Measurements from ENCODE around the gene PDAP1.
"Not testable (repeated sequence)": the region's sequence is repeated elsewhere in the genome, so short reads cannot be mapped to it uniquely, and the experiment has no call there.

PDAP1 gene

DNA sequence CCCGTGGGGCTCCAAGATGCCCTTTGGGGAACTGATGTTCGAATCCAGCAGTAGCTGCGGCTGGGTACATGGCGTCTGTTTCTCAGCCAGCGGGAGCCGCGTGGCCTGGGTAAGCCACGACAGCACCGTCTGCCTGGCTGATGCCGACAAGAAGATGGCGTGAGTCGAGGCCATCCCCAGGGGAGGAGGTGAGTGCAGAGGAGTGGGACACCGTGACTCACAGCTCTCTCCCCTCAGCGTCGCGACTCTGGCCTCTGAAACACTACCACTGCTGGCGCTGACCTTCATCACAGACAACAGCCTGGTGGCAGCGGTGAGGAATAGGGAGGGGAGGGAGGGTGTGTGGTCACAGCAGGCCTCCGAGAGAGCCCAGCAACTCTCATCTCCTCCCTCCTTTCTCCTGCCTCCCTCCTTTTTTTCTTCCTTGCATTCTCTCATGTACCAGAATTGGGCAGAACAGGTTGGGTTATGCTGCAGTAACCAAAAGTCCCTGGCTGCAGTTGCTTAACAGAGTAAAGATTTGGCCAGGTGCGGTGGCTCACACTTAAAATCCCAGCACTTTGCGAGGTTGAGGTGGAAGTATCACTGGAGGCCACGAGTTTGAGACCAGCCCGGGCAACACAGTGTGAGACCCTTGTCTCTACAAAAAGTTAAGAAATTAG lies 17.3 kb downstream of the PDAP1 start:
- Histone ChIP-seq H3K36me3 (peaks cover 83% of the 10 kb centered on the region), H3K27me3 (no peaks in the 10 kb centered on the region), H3K4me3 (no peak overlapping the region), H3K4me2 (no peak overlapping the region), H3K27ac (no peak overlapping the region), H4K20me1 (peaks cover 65% of the 10 kb centered on the region), H3K9ac (no peak overlapping the region), H3K4me1 (peaks cover 20% of the 10 kb centered on the region), H3K9me3 (no peaks in the 10 kb centered on the region)
- TF ChIP-seq Cebpa-rat (IDR thresholded peaks at IDR 0.05), result no peak

DNA sequence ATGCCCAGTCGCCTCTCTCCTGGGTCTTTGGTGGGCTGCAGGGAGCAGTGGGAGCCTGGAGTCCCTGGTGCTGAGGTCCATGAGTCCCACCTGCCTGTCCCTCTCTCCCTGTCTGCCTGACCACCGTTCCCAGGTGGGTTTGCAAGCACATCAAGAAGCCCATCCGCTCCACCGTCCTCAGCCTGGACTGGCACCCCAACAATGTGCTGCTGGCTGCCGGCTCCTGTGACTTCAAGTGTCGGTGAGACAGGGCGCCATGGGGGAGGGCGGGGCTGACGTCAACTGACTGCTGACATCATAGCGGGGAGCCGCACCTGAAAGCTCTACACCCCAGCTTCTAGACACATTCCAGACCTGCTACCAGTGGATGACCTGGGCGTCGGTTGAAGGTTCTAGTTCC lies 18.6 kb downstream of the PDAP1 start:
- Histone ChIP-seq H3K4me3 (no peak overlapping the region), H3K27me3 (no peaks in the 10 kb centered on the region), H4K20me1 (peaks cover 59% of the 10 kb centered on the region), H3K36me3 (peaks cover 78% of the 10 kb centered on the region), H3K9ac (no peak overlapping the region), H3K9me3 (no peaks in the 10 kb centered on the region), H3K4me2 (no peak overlapping the region), H3K4me1 (peaks cover 20% of the 10 kb centered on the region), H3K27ac (no peak overlapping the region)
- no peak for TF ChIP-seq Cebpa-rat (IDR thresholded peaks at IDR 0.05)

DNA sequence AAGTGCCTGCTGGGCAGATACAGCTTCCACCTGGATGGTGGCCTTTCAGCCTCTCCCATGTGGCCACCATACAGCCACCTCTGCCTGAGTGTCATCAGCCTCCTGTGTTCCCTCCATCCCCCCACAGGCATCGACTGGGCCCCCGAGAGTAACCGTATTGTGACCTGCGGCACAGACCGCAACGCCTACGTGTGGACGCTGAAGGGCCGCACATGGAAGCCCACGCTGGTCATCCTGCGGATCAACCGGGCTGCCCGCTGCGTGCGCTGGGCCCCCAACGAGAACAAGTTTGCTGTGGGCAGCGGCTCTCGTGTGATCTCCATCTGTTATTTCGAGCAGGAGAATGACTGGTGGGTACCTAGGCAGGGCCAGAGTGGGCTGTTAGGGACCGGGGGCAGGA lies 20.5 kb downstream of the PDAP1 start:
- Histone ChIP-seq H3K27ac (no peak overlapping the region), H3K4me3 (no peak overlapping the region), H3K4me2 (no peak overlapping the region), H3K27me3 (no peaks in the 10 kb centered on the region), H3K9me3 (no peaks in the 10 kb centered on the region), H3K4me1 (peaks cover 9% of the 10 kb centered on the region), H4K20me1 (peaks cover 56% of the 10 kb centered on the region), H3K9ac (no peak overlapping the region), H3K36me3 (peaks cover 82% of the 10 kb centered on the region)
- no peak for TF ChIP-seq Cebpa-rat (IDR thresholded peaks at IDR 0.05)

DNA sequence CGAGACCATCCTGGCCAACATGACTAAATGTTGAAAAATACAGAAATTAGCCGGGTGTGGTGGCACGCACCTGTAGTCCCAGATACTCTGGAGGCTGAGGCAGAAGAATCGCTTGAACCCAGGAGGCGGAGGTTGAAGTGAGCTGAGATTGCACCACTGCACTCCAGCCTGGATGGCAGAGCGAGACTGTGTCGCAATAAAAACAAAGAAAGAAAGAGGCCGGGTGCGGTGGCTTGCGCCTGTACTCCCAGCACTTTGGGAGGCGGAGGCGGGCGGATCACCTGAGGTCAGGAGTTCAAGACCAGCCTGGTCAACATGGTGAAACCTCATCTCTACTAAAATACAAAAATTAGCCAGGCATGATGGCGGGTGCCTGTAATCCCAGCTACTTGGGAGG lies 21.2 kb downstream of the PDAP1 start:
- H3K27me3 ChIP-seq, H3K4me3 ChIP-seq, H3K9me3 ChIP-seq, H3K4me1 ChIP-seq, H3K9ac ChIP-seq, H3K4me2 ChIP-seq, H3K27ac ChIP-seq: not testable (repeated sequence)
- H4K20me1 ChIP-seq, result peaks cover 55% of the 10 kb centered on the region
- H3K36me3 ChIP-seq, result peaks cover 85% of the 10 kb centered on the region
- peak; percentile 40; the same call in 1 of the 2 replicates for TF ChIP-seq Cebpa-rat (IDR thresholded peaks at IDR 0.05)

DNA sequence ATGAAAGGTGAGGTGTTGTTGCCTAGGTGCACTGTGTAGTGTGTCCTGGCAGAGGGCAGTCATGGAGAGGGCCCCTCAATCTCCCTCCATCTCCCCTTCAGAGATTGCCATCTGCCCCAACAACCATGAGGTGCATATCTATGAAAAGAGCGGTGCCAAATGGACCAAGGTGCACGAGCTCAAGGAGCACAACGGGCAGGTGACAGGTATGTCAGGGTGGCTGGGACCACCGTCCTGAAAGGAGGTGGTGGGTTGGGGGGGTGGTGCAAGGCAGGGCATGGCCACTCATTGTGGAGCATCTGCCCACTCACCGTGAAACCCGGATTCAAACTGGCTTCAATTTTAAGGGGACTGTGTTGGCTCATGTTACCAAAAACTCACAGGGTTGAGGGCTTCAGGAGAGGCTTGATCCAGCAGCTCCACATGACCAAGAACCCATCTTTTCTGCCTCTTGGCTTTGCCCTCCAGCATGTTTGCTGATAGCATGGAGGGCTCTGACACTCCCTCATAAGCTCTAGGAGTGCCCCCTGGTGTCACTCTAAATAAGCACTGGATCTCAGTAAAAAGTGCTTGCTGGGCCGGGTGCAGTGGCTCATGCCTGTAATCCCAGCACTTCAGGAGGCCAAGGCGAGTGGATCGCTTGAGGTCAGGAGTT lies 21.7 kb downstream of the PDAP1 start:
- Histone ChIP-seq H3K4me2 (no peak overlapping the region), H3K9ac (no peak overlapping the region), H3K27ac (no peak overlapping the region), H3K4me1 (peaks cover 4% of the 10 kb centered on the region), H3K9me3 (no peaks in the 10 kb centered on the region), H4K20me1 (peaks cover 55% of the 10 kb centered on the region), H3K4me3 (no peak overlapping the region), H3K36me3 (peaks cover 90% of the 10 kb centered on the region), H3K27me3 (no peaks in the 10 kb centered on the region)
- TF ChIP-seq Cebpa-rat (IDR thresholded peaks at IDR 0.05), result no peak

DNA sequence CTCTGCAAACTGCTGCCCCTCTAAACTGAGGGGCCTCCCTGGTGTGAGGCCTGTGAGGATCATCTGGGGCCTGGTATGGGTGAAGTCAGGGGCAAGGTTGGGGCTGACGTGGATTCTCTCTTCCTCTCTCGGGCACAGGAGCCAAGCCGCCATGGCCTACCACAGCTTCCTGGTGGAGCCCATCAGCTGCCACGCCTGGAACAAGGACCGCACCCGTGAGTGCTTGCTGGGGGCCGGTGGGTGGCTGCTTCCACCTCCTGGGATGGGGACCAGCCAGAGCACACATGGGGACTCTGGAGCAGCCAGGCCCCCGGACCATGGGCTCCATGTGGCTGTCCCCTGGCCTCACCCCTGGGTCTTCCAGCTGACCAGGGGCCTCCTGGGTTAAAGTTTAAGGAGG lies 22.8 kb downstream of the PDAP1 start:
- H3K9ac ChIP-seq, result no peak overlapping the region
- no peak overlapping the region for H3K27ac ChIP-seq
- peaks cover 64% of the 10 kb centered on the region for H4K20me1 ChIP-seq
- H3K4me1 ChIP-seq, result peaks cover 16% of the 10 kb centered on the region
- peaks cover 86% of the 10 kb centered on the region for H3K36me3 ChIP-seq
- TF ChIP-seq Cebpa-rat (IDR thresholded peaks at IDR 0.05), result no peak
- H3K4me2 ChIP-seq, result no peak overlapping the region
- H3K27me3 ChIP-seq, result no peaks in the 10 kb centered on the region
- H3K4me3 ChIP-seq, result no peak overlapping the region
- no peaks in the 10 kb centered on the region for H3K9me3 ChIP-seq

DNA sequence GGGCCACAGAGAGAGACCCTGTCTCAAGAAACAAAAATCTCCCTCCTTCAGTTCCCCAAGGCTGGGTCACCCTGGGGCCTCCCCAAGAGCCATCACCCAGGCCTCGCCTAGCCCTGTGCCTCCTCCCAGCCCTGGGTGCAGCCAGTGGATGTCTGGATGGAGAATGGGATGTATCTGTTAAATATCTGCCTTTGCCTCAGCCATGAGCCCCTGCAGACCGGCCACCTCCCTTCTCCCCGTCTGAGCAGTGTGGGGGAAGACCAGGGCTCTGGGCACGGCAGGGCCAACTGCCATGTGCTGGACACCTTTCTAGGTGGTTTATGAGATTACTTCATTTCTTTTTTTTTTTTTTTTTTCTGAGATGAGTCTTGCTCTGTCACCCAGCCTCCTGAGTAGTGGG lies 23.9 kb downstream of the PDAP1 start:
- Histone ChIP-seq H3K27ac (peak overlapping the region; percentile 9; the same call in 1 of the 2 replicates), H3K9ac (no peak overlapping the region)

DNA sequence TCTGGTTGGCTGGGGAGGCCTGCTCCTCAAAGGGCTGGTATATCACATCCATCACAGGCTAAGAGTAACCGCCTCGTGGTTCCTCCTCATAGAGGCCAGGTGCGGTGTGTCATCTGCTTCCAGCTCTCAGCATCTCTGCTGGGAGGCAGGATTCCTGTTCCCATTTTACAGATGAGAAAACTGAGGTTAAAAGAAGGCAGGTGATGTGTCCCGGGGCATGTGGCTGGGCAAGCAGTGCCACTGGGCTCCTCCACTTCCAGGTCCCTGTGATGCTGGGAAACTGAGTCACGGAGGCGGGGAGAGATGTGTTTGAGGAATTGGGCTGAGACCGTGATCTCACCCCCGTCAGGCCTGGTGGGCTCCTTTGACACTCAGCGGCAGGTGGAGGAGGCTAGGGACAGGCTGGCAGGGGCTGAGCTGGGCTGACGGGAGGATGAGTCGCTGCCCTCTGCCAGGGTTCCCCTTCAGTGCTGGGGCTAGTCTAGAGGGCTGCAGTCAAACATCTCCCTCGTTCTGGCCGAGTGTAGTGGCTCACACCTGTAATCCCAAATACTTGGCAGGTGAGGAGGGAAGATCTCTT lies 24.5 kb downstream of the PDAP1 start:
- Histone ChIP-seq H3K9me3 (no peaks in the 10 kb centered on the region), H3K4me2 (no peak overlapping the region), H4K20me1 (peaks cover 68% of the 10 kb centered on the region), H3K36me3 (peaks cover 70% of the 10 kb centered on the region), H3K27me3 (no peaks in the 10 kb centered on the region), H3K9ac (no peak overlapping the region), H3K27ac (peak overlapping the region; percentile 9; the same call in 1 of the 2 replicates), H3K4me3 (no peak overlapping the region), H3K4me1 (peaks cover 33% of the 10 kb centered on the region)
- TF ChIP-seq Cebpa-rat (IDR thresholded peaks at IDR 0.05), result no peak

More for the DNA sequence above, 23.9 kb downstream of the PDAP1 start:
- Histone ChIP-seq H3K4me3 (no peak overlapping the region), H3K4me2 (no peak overlapping the region), H3K9me3 (no peaks in the 10 kb centered on the region), H4K20me1 (peaks cover 65% of the 10 kb centered on the region), H3K27me3 (no peaks in the 10 kb centered on the region), H3K4me1 (peaks cover 26% of the 10 kb centered on the region), H3K36me3 (peaks cover 76% of the 10 kb centered on the region)
- no peak for TF ChIP-seq Cebpa-rat (IDR thresholded peaks at IDR 0.05)

DNA sequence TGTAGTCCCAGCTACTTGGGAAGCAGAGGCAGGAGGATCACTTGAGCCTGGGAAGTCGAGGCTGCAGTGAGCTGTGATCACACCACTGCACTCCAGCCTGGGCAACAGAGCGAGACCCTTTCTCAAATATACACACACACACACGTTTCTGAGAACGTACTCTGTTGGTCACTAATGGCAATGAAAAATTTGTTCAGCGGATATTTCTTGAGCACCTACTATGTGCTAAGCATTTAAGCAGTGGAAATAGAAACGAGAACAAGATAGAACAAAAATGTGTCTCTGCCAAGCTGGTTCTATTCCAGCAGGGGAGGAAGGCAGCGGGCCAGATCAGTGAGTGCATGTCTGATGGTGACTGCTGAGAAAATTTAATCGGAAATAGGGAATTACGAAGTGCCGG lies 25.2 kb downstream of the PDAP1 start:
- no peak overlapping the region for H3K4me2 ChIP-seq
- H3K9me3 ChIP-seq, result no peaks in the 10 kb centered on the region
- no peak overlapping the region for H3K27ac ChIP-seq
- no peak for TF ChIP-seq Cebpa-rat (IDR thresholded peaks at IDR 0.05)
- H3K27me3 ChIP-seq, result no peaks in the 10 kb centered on the region
- H3K4me3 ChIP-seq, result no peak overlapping the region
- H3K9ac ChIP-seq, result no peak overlapping the region
- H4K20me1 ChIP-seq, result peaks cover 71% of the 10 kb centered on the region
- peaks cover 36% of the 10 kb centered on the region for H3K4me1 ChIP-seq
- H3K36me3 ChIP-seq, result peaks cover 68% of the 10 kb centered on the region

DNA sequence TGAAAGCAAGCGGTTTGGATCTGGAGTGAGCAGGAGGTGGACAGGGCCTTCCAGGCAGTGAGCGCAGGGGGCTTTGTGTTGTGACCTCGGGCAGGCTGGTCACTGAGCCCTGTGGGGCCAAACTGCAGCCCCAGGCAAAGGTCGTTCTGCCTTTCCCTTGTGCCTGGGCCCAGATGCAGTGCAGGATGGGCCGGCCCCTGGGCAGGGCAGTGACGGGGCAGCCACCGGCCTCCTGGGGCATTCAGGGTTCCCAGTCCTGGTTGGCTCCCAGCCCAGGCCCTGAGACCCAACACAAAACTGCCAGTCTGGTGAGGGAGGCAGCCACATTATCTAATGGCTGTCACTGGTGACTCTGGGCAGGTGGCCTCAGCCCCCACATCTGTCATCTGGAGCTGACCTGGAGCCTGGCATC lies 26.7 kb downstream of the PDAP1 start:
- peaks cover 40% of the 10 kb centered on the region for H3K4me1 ChIP-seq
- peaks cover 76% of the 10 kb centered on the region for H4K20me1 ChIP-seq
- peak overlapping the region; percentile 76; the same call in 1 of the 2 replicates for H3K9ac ChIP-seq
- H3K27me3 ChIP-seq, result no peaks in the 10 kb centered on the region
- H3K36me3 ChIP-seq, result peaks cover 68% of the 10 kb centered on the region
- peak overlapping the region; percentile 85 for H3K4me2 ChIP-seq
- no peaks in the 10 kb centered on the region for H3K9me3 ChIP-seq
- no peak overlapping the region for H3K4me3 ChIP-seq
- no peak for TF ChIP-seq Cebpa-rat (IDR thresholded peaks at IDR 0.05)
- H3K27ac ChIP-seq, result peak overlapping the region; percentile 87
